ENCODE data around the gene SIGLEC8.
"Not testable (repeated sequence)": the region's sequence is repeated elsewhere in the genome, so short reads cannot be mapped to it uniquely, and the experiment has no call there.

The SIGLEC8 gene

DNA sequence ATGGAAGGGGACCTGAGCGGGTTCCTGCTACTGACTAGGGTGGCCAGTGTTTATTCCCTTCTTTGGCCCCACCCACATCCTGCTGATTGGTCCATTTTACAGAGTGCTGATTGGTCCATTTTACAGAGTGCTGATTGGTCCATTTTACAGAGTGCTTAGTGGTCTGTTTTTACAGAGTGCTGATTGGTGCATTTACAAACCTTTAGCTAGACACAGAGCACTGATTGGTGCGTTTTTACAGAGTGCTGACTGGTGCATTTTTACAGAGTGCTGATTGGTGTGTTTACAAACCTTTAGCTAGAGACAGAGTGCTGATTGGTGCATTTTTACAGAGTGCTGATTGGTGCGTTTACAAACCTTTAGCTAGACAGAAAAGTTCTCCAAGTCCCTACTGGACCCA is 10.7 kb downstream of the SIGLEC8 start:
- DNase-seq (ENCODE audit: low read depth): not testable (repeated sequence)

DNA sequence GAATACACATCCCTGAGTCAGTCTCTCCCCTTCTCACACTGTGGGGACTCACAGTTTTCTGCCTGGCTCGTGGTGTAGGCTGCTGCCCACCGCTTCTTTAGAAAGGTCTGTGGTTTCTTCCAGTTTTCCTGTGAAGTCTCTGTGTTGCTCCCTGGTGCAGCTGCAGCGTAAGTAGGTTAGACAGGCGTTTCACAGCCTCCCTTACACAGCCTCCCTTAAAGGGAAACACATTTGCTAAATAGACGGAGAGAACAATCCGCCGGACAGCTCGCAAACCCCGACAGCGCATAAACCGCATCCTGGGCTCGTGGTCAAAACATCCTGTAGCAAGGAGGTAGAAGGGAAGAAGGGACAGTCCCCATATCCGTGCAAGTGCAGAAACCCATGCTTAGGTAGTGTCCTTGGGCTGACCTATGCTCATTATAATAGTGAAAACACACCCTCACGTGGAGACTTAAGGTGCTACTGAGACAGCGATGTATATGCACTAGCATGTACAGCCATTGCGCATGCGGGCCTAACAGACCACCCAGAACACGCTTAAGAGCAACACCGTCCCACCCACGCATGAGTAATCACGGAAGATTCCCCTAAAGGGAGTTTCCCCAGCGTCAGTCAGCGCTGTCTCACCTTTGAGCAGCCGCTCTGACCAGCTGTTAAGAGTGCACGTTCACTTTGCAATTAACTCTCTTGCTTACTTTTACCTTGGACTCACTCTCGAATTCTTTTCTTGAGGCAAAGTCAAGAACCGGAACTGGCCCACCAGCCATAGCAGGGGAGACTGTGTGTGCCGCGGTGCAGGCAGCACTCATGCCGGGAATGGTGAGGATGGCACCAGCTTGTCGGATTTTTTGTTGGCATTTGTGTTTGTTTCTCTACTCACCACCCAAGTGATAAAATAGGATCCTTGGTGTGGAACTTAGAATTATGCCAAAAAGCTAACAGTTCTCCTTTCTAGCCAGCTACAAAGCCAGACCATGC is 16.6 kb downstream of the SIGLEC8 start:
- DNase-seq (ENCODE audit: low read depth): peak; percentile 79

DNA sequence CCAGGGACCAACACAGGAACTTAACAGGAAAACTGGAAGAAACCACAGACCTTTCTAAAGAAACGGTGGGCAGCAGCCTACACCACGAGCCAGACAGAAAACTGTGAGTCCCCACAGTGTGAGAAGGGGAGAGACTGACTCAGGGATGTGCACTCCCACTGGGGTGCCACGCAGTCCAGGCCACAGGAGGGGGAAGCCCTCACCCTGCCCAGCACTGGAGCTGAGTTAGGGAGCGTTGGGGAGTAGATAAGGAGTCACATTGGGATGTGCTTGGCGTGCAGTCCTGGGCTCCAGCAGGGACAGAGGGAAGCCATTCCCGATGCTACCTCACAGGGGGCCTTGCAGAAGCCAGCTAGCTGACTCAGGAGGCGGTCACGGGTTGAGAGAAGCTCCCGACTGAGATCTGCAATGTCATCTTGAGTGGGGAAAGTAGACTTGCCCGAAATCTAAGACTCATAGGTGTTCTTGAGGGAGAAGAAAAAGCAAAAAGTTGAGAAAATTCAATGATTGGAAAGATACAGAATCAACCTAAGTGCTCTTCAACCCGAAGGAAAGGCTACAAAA is 17.3 kb downstream of the SIGLEC8 start:
- DNase-seq (ENCODE audit: low read depth): peak; percentile 51

DNA sequence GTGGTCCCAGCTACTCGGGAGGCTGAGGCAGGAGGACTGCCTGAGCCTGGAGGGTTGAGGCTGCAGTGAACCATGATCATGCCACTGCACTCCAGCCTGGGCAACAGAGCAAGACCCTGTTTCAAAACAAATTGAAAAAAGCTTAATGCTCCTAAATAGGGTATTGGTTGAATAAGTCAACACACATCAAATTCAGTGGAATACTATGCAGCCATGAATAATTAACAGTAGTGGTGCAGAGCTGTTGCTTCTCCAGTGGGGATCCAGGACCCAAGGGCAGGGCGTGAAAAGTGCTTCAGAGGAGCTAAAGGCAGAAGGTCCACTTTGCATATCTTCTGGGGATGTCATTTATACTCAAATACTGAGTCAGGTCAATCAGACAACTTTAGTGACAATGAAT is 18.2 kb downstream of the SIGLEC8 start:
- DNase-seq (ENCODE audit: low read depth): no peak

DNA sequence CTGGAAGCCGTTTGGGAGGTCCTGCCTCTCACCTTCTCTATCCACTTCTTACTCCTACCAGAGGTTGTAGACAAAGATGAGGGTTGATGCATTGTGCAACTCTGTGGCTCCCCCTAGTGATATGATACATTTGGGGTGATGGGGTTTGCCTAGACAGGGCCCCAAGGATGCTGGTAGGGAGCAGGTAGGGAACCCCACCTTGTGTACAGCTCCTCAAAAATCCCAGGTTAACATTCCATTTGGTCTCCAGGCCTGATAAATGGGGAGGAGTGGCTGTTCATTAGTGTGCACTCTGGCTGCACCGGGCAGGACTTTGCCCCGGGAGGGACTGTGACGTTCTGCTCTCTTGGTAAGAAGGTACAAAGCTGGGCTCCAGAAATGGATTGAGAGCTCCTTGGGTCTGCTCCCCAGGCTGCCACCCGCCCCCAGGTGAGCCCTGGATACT is 19.2 kb downstream of the SIGLEC8 start:
- no peak for DNase-seq (ENCODE audit: low read depth)

DNA sequence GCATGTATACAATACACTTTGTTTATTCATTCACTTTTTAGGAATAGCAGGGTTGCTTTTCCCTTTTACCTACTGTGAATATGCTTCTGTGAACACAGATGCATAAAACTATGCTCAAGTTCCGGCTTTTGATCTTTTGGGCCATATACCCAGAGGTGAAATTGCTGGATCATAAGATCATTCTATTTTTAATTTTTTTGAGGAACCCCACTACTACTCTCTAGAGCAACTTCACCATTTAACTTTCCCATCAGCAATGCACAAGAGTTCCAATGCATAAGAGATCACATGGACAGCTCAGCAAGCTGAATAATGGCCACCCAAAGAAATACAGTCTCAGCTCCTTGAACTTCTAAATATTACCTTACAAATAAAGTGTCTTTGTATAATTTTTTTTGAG is 23.8 kb downstream of the SIGLEC8 start:
- DNase-seq (ENCODE audit: low read depth): no peak

DNA sequence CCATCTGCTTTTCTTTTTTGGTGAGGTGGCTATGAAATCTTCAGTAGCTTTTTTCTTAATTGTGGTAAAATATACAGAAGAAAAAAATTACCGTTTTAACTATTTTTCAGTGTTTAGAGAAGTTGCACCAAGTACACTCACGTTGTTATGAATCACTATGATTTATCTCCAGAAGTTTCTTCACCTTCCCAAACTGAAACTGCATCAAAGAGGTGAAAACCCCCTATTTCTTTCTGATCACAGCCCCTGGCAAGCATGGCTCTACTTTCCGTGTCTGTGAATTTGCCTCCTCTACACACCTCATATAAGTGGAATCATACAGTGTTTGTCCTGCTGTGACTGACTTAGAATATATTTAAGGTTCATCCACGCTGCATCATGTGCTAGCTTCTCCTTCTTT is 25.2 kb downstream of the SIGLEC8 start:
- no peak for DNase-seq (ENCODE audit: low read depth)

DNA sequence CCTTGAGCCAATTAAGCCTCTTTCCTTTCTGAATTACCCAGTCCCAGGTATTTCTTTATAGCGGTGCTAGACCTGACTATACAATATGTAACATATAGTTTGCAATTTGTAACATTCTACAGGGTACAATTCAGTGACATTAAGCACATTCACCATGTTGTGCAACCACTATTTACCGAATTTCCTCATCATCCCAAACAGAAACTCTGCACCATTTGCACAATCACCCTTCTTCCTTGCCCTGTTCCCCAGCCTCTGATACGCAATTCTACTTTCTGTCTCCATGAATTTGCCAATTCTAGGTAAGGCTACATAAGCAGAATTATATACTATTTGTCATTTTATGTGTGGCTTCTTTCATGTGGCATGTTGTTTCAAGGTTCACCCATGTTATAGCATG is 27.1 kb downstream of the SIGLEC8 start:
- no peak for DNase-seq (ENCODE audit: low read depth)

DNA sequence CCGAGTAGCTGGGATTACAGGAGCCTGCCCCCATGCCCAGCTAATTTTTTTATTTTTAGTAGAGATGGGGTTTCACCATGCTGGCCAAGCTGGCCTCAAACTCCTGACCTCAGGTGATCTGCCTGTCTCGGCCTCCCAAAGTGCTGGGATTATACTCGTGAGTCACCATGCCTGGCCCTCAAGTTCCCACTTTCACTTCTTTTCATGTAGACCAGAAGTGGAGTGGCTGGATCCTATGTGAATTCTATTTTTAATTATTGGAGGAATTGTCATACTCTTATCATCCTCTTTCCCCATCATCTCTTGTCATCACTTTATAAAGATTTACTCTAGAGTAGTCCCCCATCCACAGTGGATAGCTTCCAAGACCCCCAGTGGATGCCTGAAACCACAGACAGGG is 28.0 kb downstream of the SIGLEC8 start:
- DNase-seq (ENCODE audit: low read depth): no peak

DNA sequence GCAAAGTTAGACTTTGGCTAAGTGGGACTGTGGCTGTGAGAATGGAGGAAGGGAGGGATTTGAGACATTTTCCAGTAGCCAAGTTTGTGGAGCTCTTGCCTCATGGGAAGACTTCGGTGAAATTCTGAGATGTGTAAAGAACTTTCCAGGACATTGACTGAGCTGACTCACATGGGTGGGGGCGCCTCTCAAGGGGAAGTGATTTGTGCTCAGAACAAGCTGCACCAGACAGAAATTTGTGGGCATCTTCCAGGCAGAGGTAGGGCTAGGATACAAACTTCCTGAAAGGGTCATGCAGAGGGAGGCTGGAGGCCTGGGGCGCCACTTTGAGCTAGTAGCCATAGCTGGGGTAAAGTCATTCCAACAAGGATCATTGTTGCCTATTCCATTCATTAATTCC is 31.1 kb downstream of the SIGLEC8 start:
- no peak for DNase-seq (ENCODE audit: low read depth)

DNA sequence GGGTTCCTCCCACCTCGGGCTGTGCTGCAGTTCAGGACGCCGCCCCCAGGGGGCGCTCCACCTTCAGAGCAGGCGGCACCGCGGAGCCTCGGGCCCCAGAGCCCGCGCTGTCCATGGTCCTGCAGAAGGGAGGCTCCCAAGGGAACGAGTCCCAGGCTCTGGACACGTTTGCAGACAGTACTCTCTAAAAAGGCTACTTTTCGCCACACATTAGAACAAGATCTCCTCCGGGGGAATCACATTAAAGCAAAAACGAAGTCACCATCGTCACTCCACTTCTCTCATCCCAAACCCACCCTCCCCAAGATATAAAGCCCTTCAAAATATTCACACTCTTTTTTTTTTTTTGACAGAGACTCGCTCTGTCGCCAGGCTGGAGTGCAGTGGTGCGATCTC is 36.2 kb downstream of the SIGLEC8 start:
- DNase-seq (ENCODE audit: low read depth): peak; percentile 80

DNA sequence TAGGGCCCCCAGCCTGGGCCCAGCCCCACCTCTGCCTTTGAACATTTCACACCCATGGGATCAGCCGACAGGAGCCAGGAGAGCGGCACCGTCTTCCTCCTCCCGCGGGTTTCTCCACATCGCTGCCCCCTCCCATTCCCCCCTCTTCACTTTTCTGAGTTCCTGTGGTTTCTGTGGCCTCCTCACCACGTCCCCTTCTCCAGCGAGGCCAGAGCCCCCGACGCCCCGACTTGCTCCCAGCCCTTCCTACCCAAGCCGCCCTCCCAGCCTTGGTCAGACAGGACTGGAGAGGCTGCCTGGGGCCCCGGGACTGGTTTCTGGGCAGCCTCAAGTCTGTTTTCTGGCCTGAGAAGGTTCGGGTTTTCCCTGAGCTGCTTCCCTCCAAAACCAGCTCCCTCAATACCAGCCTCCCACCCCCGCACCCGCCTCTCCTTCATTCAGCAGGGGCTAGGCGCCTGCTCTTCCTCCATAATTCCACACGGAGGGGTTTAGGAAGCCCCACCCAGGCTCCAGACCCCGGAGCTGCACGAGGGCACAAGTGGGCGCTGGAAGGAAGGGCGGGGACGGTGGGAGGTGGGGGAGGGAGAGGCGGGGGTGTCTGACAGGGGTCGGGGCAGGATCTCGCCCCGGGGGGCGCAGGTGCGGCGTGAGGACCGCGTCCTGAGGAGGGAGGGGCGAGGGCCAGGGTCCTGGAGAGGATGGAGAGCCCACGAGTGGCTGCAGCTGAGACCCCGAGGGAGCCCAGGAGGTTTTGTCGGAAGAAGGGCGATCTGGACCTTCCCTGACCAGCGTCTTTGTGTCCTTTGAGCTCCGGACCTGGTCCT is 36.8 kb downstream of the SIGLEC8 start:
- no peak for DNase-seq (ENCODE audit: low read depth)

DNA sequence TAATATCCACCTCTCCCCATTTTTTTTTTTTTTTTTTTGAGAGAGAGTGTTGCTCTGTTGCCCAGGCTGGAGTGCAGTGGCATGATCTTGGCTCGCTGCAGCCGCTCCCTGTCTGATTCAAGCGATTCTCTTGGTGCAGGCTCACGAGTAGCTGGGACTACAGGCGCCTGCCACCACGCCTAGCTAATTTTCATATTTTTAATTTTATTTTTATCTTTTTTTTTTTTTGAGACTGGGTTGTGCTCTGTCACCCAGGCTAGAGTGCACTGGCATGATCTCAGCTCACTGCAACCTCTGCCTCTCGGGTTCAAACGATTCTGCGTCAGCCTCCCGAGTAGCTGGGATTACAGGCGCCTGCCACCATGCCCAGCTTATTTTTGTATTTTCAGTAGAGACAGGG is 37.7 kb downstream of the SIGLEC8 start:
- DNase-seq (ENCODE audit: low read depth): not testable (repeated sequence)

DNA sequence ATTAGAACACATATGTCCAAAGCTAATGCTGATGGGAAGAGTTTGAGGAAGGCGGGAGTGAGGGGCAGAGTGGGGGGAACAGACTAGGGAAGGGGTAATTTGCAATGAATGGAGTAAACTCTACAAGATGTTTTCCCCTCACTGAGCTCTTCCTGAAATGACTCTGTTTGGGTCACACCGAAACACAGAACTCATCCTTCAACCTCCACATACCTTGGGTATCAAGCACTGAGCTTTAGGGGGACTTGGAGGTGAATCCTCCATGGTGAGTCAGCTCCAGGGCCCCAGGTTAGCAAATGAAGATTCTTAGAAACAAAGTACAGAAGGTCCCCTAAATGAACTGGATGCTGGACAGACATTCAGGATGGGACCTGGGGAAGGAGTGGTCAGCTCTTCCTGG is 39.5 kb downstream of the SIGLEC8 start:
- DNase-seq (ENCODE audit: low read depth): no peak

DNA sequence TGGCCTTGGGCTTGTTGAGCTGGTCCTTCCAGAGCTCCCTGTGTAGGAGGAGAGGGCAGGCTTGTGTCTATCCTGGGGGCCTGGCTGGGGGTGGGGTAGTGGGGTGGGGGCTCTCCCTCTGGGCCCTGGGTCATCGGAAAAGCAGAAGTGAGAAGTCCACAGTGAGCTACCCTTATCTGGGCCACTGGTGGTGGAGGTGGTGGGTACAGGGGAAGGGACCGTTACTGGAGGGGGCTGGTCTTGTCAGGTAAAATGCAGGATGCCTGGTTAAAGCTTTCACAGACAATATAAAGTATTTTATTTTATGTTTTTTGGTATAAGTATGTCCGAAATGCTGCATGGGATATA is 40.5 kb downstream of the SIGLEC8 start:
- DNase-seq (ENCODE audit: low read depth): no peak

DNA sequence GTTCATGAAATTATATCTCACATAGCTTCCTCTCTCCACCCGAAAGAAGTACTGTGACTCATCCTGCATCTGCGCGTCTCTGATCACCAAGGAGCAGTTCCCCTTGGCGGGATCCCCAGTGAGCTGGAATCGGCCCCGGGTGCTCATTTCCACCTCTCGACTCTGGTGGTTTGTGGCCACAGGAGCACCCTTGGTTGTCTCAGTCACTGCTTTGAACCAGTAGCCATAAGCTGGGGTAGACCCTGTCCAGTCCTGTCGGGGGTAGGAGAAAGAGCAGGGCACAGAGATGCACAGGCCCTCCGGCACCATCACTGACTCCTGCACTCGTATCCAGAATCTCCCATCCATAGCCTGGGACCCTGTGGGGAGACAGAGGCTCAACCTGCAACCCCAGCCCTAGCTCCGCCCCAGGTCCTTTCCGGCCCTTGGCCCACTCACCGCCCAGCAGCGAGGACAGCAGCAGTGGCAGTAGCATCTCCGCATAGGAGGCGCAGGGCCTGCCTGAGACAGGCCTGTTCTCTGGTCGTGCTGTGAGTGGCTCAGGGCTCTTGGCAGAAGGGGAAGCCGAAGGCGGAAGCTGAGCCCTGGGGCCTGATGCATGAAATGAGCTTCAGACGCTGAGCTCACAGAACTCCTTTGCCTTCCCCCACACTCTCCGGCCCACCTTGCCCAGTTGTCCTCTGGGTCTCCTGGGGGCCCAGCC is 41.0 kb downstream of the SIGLEC8 start, which contains the start of gene SIGLEC10:
Gene SIGLEC10, minus strand, starts transcription at position 536 of the 703 bp plus-strand sequence. Its CDS starts 61 bp downstream, at position 475.
- DNase-seq (ENCODE audit: low read depth): no peak

DNA sequence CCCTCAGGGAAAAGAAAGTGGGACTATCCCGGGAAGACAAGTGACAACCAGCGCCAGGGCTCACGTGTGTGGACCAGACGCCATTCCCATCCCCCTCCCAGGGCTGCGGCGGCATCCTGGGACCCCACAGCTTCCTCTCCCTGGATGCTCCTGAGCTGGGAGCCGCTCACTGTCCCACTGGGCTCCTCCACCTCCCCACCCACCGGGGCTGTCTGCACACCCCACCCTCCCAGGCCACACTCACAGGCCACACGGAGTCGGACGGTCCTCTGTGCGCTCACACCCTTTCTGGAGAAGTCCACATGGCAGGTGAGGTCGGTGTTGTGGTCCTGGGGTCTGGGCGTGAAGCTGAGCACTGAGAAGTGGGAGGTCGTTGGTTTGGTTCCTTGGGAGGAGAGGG is 41.8 kb downstream of the SIGLEC8 start:
- not testable (repeated sequence) for DNase-seq (ENCODE audit: low read depth)

DNA sequence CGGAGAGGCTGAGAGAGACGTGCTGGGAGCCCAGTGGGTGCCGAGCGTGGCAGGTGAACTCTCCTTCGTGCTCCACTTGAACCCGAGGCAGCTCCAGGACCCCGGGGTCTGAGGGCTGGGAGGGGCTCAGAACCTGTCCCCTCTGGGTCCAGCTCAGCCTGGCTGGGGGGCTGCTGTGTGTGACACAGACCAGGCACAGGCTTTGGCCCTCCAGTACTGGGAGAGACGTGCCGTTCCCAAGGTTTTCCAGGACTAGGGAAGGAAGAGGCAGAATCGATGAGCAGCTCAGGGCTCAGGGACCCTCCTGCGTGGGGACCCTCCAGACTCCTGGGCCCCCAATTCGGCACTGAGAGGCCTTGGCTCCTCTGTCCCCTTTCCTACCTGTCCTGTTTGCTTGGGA is 43.1 kb downstream of the SIGLEC8 start:
- DNase-seq (ENCODE audit: low read depth): no peak

DNA sequence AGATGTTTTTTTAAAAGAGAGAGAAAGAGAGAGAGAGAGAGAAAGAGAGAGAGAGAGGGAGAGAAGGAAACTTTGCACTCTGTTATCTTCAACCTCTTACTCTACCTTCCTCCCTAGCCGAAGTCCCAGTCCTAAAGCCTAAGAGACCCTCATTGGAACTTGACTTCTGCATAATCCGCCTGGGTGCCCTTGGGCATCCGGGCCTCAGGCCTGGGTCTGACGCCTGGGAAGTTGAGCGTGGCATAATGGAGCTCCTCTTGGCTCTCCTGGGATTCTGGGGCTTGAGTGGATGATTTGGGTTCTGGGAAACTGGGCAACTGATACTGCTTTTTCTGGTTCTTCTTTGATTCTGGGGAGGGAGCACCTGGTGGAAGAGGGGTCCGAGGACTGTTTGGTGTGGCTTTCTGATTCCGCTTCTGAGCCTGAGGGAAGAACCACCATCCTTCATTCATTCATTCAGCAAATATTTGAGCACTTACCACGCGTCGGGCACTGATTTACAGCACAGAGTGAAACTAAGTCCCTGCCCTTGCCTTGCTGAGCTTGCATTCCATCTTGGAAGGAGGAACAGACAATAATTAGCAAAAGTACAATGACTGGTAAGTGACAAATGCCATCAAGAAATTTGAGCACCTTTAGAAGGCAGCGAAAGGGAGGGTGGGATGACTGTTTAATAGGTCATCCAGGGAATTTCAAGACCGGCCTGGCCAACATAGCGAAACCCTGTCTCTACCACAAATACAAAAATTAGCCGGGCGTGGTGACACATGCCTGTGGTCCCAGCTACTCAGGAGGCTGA is 47.1 kb downstream of the SIGLEC8 start:
- no peak for DNase-seq (ENCODE audit: low read depth)

DNA sequence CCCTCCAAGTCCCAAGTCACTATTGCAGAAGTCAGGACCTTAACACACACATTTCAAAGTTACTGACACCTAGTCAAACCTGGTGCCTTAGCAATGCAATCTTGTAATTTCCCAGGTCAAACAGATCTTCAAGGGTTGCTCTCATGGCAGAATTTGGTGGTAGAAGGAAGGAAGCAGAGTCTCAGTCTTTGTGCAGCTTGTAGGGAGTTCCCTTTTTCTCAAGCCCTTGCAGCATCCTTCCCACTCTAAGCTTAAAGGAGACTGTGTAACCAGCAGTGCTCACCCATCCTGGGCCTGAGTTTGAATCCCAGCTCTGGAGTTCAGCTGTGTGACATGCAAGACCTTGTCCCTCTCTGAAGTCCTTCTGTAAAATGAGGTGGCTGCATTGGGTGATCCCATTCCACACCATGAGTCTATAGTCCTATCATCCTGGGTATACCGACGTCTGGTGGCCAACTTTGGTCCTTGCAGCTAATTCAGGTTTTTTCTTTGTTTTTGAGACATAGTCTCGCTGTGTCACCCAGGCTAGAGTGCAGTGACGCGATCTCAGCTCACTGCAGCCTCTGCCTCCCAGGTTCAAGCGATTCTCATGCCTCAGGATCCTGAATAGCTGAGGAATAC is 50.6 kb downstream of the SIGLEC8 start:
- no peak for DNase-seq (ENCODE audit: low read depth)

DNA sequence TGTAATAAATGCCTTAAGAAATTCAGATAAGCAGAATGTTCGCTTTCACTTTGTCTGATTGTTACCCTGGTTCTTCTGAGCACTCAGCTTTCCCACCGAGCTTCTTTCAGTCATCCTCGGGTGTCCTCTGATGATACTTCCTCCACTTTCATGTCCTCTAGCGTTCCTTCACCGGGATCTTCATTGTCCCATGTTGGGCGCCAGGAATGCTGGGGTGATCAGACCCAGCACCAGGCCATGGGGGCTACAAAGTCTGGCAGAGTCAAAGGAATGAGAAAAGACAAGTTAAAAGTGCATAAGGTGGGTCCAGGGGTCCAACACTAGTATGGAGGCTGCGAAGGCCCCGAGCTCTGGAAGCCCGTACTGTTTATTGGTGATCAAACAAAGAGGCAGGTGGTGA is 56.1 kb downstream of the SIGLEC8 start:
- DNase-seq (ENCODE audit: low read depth): no peak

All from activated T-helper 9 cell treated with anti-CD3 and anti-CD28 coated beads, Interleukin-2, amount 50 U/mL, for 16 hours (primary cell).